GM12878 (cell line): ENCODE results near the gene PCDHB11. TPM values are rescaled to one million over a fixed set of nuclear protein-coding genes. Genes with fewer than 3 reads are reported as not detected.

ENCODE experiments used
- ATAC-seq: fragments of 200-7000 bp; cut with Tn5 transposase; 3 replicates; pipeline ENCODE4 v1.9.1; 2020; ENCODE audit warnings: mild to moderate bottlenecking, moderate library complexity
- Bru-seq: library from RNA; stranded (reverse); fragments of 400-500 nt; gene quantifications from one replicate; lab custom pipeline; 2021; lab: Mats Ljungman, UMichigan
- BruChase-seq, 2 experiments: library from RNA; stranded (reverse); fragments of 400-500 nt; gene quantifications; one replicate each; lab custom pipeline; 2021; lab: Mats Ljungman, UMichigan
- BruUV-seq: library from RNA; stranded (reverse); fragments of 400-500 nt; replicated peaks from 2 replicates; lab custom pipeline; 2021; lab: Mats Ljungman, UMichigan
- CTCF ChIA-PET: fragments of 300-600 bp; sonication (Branson Sonifier 250); formaldehyde crosslinking; extraction: SDS; loops from one replicate; lab custom pipeline; 2021; ENCODE audit warnings: inconsistent platforms; lab: Yijun Ruan, JAX
- POLR2A ChIA-PET: fragments of 350-600 bp; formaldehyde crosslinking; extraction: SDS; loops from one replicate; lab custom pipeline; 2021; ENCODE audit warnings: inconsistent platforms; lab: Charles Lee
- RAD21 ChIA-PET: fragments of 300-600 bp; sonication (Branson Sonifier 250); formaldehyde crosslinking; loops from one replicate; lab custom pipeline; 2023; ENCODE audit warnings: antibody characterized with exemption; ENCODE audit not compliant: unreplicated experiment; lab: Charles Lee
- SMC1A ChIA-PET: fragments of 300-600 bp; sonication (Branson Sonifier 250); formaldehyde crosslinking; loops from one replicate; lab custom pipeline; 2023; ENCODE audit not compliant: unreplicated experiment, uncharacterized antibody; lab: Charles Lee
- DNase-seq: peaks from one replicate; pipeline ENCODE4 v3.0.0-alpha.2; 2011; ENCODE audit warnings: low read depth, low spot score
- FAIRE-seq: peaks from 3 replicates; lab custom pipeline; 2011; peaks lifted over from hg19 to GRCh38; lab: Jason Lieb, UNC
- H2AFZ ChIP-seq: 2 replicates; pipeline ENCODE4 v1.6.0; 2011; ENCODE audit warnings: low read depth, low read length, control low read depth; ENCODE audit not compliant: control insufficient read depth
- H3K27ac ChIP-seq: 2 replicates; pipeline ENCODE4 v1.5.1; 2011; ENCODE audit warnings: control low read depth; ENCODE audit not compliant: control insufficient read depth, insufficient read depth
- H3K27me3 ChIP-seq, 2 experiments: replicated peaks in 1 of 2; 2 replicates each; pipeline versions ENCODE4 v1.6.0 to v1.6.1; 2011; ENCODE audit warnings: low read length in 1 of 2; ENCODE audit not compliant: control insufficient read depth in 2 of 2, insufficient read depth in 2 of 2
- H3K36me3 ChIP-seq, 2 experiments: 2 replicates each; pipeline ENCODE4 v1.5.1; 2011; ENCODE audit warnings: low read length in 1 of 2; ENCODE audit not compliant: control insufficient read depth in 2 of 2, insufficient read depth in 2 of 2
- H3K4me1 ChIP-seq: 2 replicates; pipeline ENCODE4 v1.6.1; 2011; ENCODE audit warnings: mild to moderate bottlenecking, low read length, moderate library complexity, mixed read lengths; ENCODE audit not compliant: control insufficient read depth, insufficient read depth
- H3K4me2 ChIP-seq: 2 replicates; pipeline ENCODE4 v1.6.0; 2011; ENCODE audit warnings: control low read depth; ENCODE audit not compliant: control insufficient read depth, insufficient read depth
- H3K4me3 ChIP-seq: fragments of 200-600 bp; sonication (generic); 2 replicates; pipeline ENCODE4 v1.5.1; 2016
- H3K79me2 ChIP-seq: 2 replicates; pipeline ENCODE4 v1.6.0; 2011; ENCODE audit warnings: low read length; ENCODE audit not compliant: control insufficient read depth, insufficient read depth
- H3K9ac ChIP-seq: 2 replicates; pipeline ENCODE4 v1.8.0; 2011; ENCODE audit warnings: low read length, control low read depth, mixed read lengths; ENCODE audit not compliant: control insufficient read depth, insufficient read depth
- H3K9me3 ChIP-seq: replicated peaks from 3 replicates; pipeline ENCODE4 v1.5.1; 2011; ENCODE audit warnings: mild to moderate bottlenecking, low read length; ENCODE audit not compliant: control insufficient read depth, insufficient read depth
- H4K20me1 ChIP-seq: 2 replicates; pipeline ENCODE4 v1.6.0; 2011; ENCODE audit not compliant: control insufficient read depth, insufficient read depth
- BMI1 ChIP-seq: fragments of 450-650 bp; IDR thresholded peaks from 2 replicates; pipeline ENCODE4 v1.6.1; 2016; ENCODE audit warnings: mild to moderate bottlenecking, moderate library complexity, borderline replicate concordance
- CHD4 ChIP-seq: fragments of 200-600 bp; sonication (generic); IDR thresholded peaks from 2 replicates; pipeline ENCODE4 v1.6.1; 2016; ENCODE audit warnings: mild to moderate bottlenecking
- E2F8 ChIP-seq: fragments of 450-650 bp; IDR thresholded peaks from 2 replicates; pipeline ENCODE4 v1.6.1; 2018; ENCODE audit warnings: mild to moderate bottlenecking, low read depth, moderate library complexity; ENCODE audit not compliant: partially characterized antibody
- MTA2 ChIP-seq: fragments of 450-650 bp; IDR thresholded peaks from 2 replicates; pipeline ENCODE4 v1.6.1; 2016; ENCODE audit warnings: low read depth, mild to moderate bottlenecking, moderate library complexity
- NFYA ChIP-seq: IDR thresholded peaks from 2 replicates; pipeline ENCODE4 v1.6.1; 2011; ENCODE audit warnings: low read depth, mild to moderate bottlenecking, low read length, improper control_type of control experiment, borderline replicate concordance
- POLR2AphosphoS5 ChIP-seq: IDR thresholded peaks from 2 replicates; pipeline ENCODE4 v1.6.1; 2011; ENCODE audit warnings: mild to moderate bottlenecking, low read length, inconsistent platforms
- RB1 ChIP-seq: fragments of 450-650 bp; formaldehyde crosslinking; IDR thresholded peaks from 2 replicates; pipeline ENCODE4 v1.6.1; 2017; ENCODE audit warnings: mild to moderate bottlenecking, borderline replicate concordance
- RBBP5 ChIP-seq: fragments of 200-600 bp; sonication (generic); conservative IDR thresholded peaks from 2 replicates; pipeline ENCODE4 v1.6.1; 2016
- STAT1 ChIP-seq: fragments of 450-650 bp; conservative IDR thresholded peaks from 2 replicates; pipeline ENCODE4 v1.6.1; 2014; ENCODE audit warnings: antibody characterized with exemption, mild to moderate bottlenecking
- TCF3 ChIP-seq: IDR thresholded peaks from 2 replicates; pipeline ENCODE4 v1.6.1; 2012; ENCODE audit warnings: low read depth, mild to moderate bottlenecking, low read length, borderline replicate concordance; ENCODE audit not compliant: insufficient read depth
- TCF7 ChIP-seq: IDR thresholded peaks from 2 replicates; pipeline ENCODE4 v1.6.1; 2014; ENCODE audit warnings: antibody characterized with exemption, borderline replicate concordance
- USF2 ChIP-seq: IDR thresholded peaks from 2 replicates; pipeline ENCODE4 v1.6.1; 2011; ENCODE audit warnings: low read depth, low read length, improper control_type of control experiment, borderline replicate concordance
- YBX1 ChIP-seq: fragments of 450-650 bp; IDR thresholded peaks from 2 replicates; pipeline ENCODE4 v1.6.1; 2016; ENCODE audit warnings: antibody characterized with exemption
- WGBS: methylation state at CpG from one replicate; pipeline ENCODE4 v1.1.6; 2016; ENCODE audit warnings: low lambda C conversion rate; ENCODE audit not compliant: insufficient replicate concordance, insufficient coverage; ENCODE audit errors: missing lambda C conversion rate; 5-methylcytosine and 5-hydroxymethylcytosine counted together
- in situ Hi-C: fragments of 300-500 bp; cut with MboI; formaldehyde crosslinking; loops from 9 replicates; pipeline ENCODE4 v1.14.3; 2018; ENCODE audit warnings: mixed read lengths
- intact Hi-C: fragments of 100-400 bp; cut with micrococcal nuclease; formaldehyde crosslinking; loops from one replicate; pipeline ENCODE4 v1.14.2; 2022; ENCODE audit not compliant: unreplicated experiment
- long read RNA-seq, 2 experiments: library from polyadenylated mRNA; unstranded; transcript quantifications; one replicate each; pipeline ENCODE4 v2.0.0, GENCODE V29; 2019 to 2020
- polyA minus RNA-seq, 3 experiments: library from RNA; depleted of rRNA, polyadenylated mRNA; stranded (reverse); fragments of >200 nt; gene quantifications; 2 replicates each; pipeline ENCODE4 v1.2.3, GENCODE V29; 2011
- polyA plus RNA-seq, 11 experiments: library from polyadenylated mRNA; depleted of rRNA in 4 of 11; unstranded in 6 of 11; stranded (reverse) in 5 of 11; fragments of >200 nt; fragmentation: Nextera tagmentation in 4 of 11; fragmentation: Illumina TruSeq in 1 of 11; extraction: Ambion mirVana in 4 of 11; extraction: Trizol in 1 of 11; gene quantifications; 1 replicate in 1 of 11; 2 replicates in 10 of 11; pipeline versions ENCODE4 v1.2.1 to v1.2.3, GENCODE V29; 2011 to 2016; ENCODE audit warnings: inconsistent platforms in 2 of 11, missing spikeins in 2 of 11, low read depth in 1 of 11
- total RNA-seq, 4 experiments: library from RNA; depleted of rRNA in 3 of 4; stranded (reverse); fragments of >200 nt in 3 of 4; fragmentation: Illumina TruSeq in 1 of 4; extraction: Trizol in 1 of 4; gene quantifications; 2 replicates each; pipeline versions ENCODE4 v1.2.1 to v1.2.3, GENCODE V29; 2013 to 2021
- TF ChIP-seq, protein P1 (sequence below): fragments of 450-650 bp; IDR thresholded peaks from 2 replicates; pipeline ENCODE4 v1.6.1; 2017; ENCODE audit warnings: antibody characterized with exemption, mild to moderate bottlenecking, moderate library complexity

Gene PCDHB11
- total RNA-seq (2013; cell fraction: nucleolus; rRNA removed), result 0.22 TPM in 1 of 2 replicates, not detected in the other
- total RNA-seq (2014; rRNA removed) (not detected in 2 replicates), total RNA-seq (2014; rRNA removed; fragmentation: Illumina TruSeq; extraction: Trizol) (not detected in 2 replicates), total RNA-seq (2021) (not detected in 2 replicates), polyA plus RNA-seq (2011; rRNA removed) (not detected in 2 replicates), polyA plus RNA-seq (2014; fragmentation: Illumina TruSeq; extraction: Trizol) (not detected in 2 replicates), polyA plus RNA-seq (2014; fragmentation: Nextera tagmentation; extraction: Ambion mirVana) (not detected), polyA plus RNA-seq (2014; rRNA removed) (not detected in 2 replicates), polyA plus RNA-seq (2016; fragmentation: Nextera tagmentation; extraction: Ambion mirVana) (not detected), polyA minus RNA-seq (2011; rRNA and poly(A)+ RNA removed) (0.15 TPM in 1 of 2 replicates, not detected in the other), Bru-seq, nascent RNA (percentile 21 among the genes with signal in this experiment), BruChase-seq, experiment 1, labeled RNA remaining after a 6-hour chase (not detected), BruChase-seq, experiment 2, labeled RNA remaining after a 2-hour chase (not detected)
- polyA plus RNA-seq (2011; ENCODE audit: low read depth), result not detected
- polyA plus RNA-seq (2011; cell fraction: cytosol; rRNA removed), result not detected in 2 replicates
- not detected in 2 replicates for polyA plus RNA-seq (2011; cell fraction: nucleus; rRNA removed)
- polyA plus RNA-seq (2012), result not detected in 2 replicates
- not detected in 2 replicates for polyA minus RNA-seq (2011; cell fraction: cytosol; rRNA and poly(A)+ RNA removed)
- polyA minus RNA-seq (2011; cell fraction: nucleus; rRNA and poly(A)+ RNA removed), result 0.19 TPM in 1 of 2 replicates, not detected in the other
- long read RNA-seq, experiment 1, result 0 reads
- long read RNA-seq, experiment 2, result 0 reads

DNA sequence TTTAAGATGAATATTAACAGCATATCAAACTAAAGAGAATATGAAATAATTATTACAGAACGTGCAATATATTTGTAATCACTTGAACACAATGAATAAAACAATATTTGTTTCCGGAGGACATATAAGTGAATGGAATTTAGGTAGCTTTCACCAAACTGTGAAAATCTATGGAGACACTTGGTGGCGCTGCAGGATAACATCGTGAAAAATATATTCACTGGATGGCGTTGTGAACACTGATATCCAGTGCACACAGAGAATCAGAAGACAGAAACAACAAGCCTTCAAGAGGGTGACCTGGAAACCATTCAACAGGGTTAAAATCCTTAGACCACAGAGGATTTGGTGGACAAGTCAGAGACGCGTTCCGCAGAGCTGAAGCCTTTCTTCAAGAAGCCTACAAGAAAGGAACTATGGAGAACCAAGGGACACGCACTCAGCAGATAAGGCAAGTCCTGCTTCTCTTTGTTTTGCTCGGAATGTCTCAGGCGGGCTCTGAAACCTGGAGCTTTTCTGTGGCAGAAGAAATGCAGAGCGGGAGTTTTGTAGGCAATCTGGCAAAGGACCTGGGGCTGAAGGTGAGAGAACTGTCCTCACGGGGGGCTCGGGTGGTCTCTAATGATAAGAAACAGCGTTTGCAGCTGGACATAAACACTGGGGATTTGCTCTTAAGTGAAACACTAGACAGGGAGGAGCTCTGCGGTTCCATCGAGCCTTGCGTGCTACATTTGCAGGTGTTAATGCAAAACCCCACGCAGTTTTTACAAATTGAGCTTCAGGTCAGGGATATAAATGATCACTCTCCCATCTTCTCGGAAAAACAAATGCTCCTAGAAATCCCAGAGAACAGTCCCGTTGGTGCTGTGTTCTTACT is at the start of gene PCDHB11:
TSS of gene PCDHB11 (plus strand) at position 269 of the 877 bp plus-strand sequence. CDS start at position 417, 148 bp downstream.
- no TSS peak for BruUV-seq
- ATAC-seq (no peak), DNase-seq (no peak), FAIRE-seq (no peak)
- no peak within 1 kb of the TSS for H3K9ac ChIP-seq
- ChIA-PET POLR2A (no interaction called here), SMC1A (no interaction called here), CTCF (no interaction called here), RAD21 (no interaction called here)
- no peaks in the 10 kb centered on the region for H3K27me3 ChIP-seq
- no peak within 1 kb of the TSS for H3K27ac ChIP-seq
- in situ Hi-C loops, result loop anchor here (25.0 kb wide), 1 partner anchor 363 kb away; no protein-coding TSS in a partner anchor
- intact Hi-C loops, result no loop called here
- H3K4me1 ChIP-seq, result no peaks in the 10 kb centered on the region
- H3K9me3 ChIP-seq, result no peaks in the 10 kb centered on the region
- no peak within 1 kb of the TSS for H3K4me2 ChIP-seq
- H3K79me2 ChIP-seq, result no peaks in the 10 kb centered on the region
- H2AFZ ChIP-seq, result no peak within 1 kb of the TSS
- H4K20me1 ChIP-seq, result no peaks in the 10 kb centered on the region
- no peaks in the 10 kb centered on the region for H3K36me3 ChIP-seq
- WGBS, result 47% methylated on average over 21 of the region's 21 CpGs
- H3K4me3 ChIP-seq, result no peak within 1 kb of the TSS
- TF ChIP-seq BMI1 (no peak), STAT1 (no peak), E2F8 (no peak), RBBP5 (no peak), CHD4 (no peak), POLR2AphosphoS5 (no peak), YBX1 (no peak), MTA2 (no peak), RB1 (no peak), TCF7 (no peak), USF2 (no peak), TCF3 (no peak), NFYA (no peak)
- TF ChIP-seq, protein P1, sequence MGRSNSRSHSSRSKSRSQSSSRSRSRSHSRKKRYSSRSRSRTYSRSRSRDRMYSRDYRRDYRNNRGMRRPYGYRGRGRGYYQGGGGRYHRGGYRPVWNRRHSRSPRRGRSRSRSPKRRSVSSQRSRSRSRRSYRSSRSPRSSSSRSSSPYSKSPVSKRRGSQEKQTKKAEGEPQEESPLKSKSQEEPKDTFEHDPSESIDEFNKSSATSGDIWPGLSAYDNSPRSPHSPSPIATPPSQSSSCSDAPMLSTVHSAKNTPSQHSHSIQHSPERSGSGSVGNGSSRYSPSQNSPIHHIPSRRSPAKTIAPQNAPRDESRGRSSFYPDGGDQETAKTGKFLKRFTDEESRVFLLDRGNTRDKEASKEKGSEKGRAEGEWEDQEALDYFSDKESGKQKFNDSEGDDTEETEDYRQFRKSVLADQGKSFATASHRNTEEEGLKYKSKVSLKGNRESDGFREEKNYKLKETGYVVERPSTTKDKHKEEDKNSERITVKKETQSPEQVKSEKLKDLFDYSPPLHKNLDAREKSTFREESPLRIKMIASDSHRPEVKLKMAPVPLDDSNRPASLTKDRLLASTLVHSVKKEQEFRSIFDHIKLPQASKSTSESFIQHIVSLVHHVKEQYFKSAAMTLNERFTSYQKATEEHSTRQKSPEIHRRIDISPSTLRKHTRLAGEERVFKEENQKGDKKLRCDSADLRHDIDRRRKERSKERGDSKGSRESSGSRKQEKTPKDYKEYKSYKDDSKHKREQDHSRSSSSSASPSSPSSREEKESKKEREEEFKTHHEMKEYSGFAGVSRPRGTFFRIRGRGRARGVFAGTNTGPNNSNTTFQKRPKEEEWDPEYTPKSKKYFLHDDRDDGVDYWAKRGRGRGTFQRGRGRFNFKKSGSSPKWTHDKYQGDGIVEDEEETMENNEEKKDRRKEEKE, result no peak
